Germinal center (tissue), 1 donor: ENCODE measurements around the gene NFKB2.

Experiments used
- DNase-seq: peaks from one replicate; pipeline ENCODE4 v3.0.0; 2012; ENCODE audit warnings: mixed read lengths, low spot score

The NFKB2 gene

GRCh38 chr10:102394801-102395399, 605 bp upstream of the NFKB2 start:
- DNase-seq = peak; percentile 56

GRCh38 chr10:102396317-102396650, 779 bp downstream of the NFKB2 start:
- DNase-seq = no peak

- no peak for DNase-seq
Observed at GRCh38 chr10:102396730-102397151, 1.2 kb downstream of the NFKB2 start.

DNA sequence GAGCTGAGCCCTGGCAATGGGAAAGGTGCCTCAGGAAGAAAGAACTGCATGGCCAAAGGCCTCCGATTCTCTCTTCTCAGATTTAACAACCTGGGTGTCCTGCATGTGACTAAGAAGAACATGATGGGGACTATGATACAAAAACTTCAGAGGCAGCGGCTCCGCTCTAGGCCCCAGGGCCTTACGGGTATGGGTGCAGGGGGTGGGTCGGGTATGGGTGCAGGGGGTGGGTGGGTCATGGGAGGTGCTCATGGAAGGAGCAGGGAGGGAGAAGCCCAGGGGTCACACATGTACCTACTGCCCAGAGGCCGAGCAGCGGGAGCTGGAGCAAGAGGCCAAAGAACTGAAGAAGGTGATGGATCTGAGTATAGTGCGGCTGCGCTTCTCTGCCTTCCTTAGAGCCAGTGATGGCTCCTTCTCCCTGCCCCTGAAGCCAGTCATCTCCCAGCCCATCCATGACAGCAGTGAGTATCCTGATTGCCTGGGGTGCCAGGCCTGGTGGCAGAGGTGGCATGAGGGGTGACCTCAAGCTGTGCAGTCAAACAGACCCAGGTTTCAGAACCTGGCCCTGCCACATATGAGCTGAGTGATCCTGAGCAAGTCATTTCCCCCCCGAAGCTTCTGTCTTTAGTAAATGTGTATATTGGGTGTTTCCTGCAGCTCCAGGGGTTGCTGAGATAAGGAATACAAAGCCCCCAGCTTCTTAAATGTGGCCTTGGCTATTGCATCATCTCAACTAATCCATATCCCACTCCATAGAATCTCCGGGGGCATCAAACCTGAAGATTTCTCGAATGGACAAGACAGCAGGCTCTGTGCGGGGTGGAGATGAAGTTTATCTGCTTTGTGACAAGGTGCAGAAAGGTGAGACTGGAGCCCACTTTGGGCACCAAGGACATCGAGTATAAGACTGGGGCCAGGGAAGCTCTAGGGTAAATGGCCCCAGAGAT, 2.0 kb downstream of the NFKB2 start:
- no peak for DNase-seq

DNA sequence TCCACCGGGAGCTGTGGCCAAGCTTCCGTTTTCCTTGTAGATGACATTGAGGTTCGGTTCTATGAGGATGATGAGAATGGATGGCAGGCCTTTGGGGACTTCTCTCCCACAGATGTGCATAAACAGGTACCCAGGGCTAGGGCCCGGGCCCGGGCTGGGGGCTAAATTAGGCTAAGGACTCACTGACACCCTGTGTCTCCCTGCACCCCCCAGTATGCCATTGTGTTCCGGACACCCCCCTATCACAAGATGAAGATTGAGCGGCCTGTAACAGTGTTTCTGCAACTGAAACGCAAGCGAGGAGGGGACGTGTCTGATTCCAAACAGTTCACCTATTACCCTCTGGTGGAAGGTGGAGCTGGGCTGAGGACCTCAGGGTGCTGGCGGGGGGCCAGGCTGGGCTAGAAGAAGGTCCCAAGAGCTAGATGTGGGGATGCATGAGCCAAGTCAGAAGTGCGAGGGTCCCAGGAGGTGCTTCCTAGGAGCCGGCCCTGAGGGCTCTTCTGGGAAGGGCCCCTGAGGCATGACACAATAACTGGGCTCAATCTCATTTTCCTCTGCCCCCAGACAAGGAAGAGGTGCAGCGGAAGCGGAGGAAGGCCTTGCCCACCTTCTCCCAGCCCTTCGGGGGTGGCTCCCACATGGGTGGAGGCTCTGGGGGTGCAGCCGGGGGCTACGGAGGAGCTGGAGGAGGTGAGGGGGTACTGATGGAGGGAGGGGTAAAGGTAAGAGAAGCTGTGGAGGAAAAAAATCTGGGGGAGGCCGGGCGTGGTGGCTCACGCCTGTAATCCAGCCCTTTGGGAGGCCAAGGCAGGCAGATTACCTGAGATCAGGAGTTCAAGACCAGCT, 2.9 kb downstream of the NFKB2 start:
- no peak for DNase-seq

GRCh38 chr10:102399217-102400021, 3.9 kb downstream of the NFKB2 start:
- peak; percentile 87 for DNase-seq

DNA sequence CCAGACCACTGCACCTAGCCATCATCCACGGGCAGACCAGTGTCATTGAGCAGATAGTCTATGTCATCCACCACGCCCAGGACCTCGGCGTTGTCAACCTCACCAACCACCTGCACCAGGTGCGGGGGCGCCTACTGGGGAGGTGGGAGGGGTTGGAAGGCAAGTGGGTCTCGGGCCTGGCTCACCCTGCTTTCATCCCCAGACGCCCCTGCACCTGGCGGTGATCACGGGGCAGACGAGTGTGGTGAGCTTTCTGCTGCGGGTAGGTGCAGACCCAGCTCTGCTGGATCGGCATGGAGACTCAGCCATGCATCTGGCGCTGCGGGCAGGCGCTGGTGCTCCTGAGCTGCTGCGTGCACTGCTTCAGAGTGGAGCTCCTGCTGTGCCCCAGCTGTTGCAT, 4.6 kb downstream of the NFKB2 start:
- DNase-seq = no peak

- DNase-seq = no peak
Observed at GRCh38 chr10:102400598-102401341, 5.3 kb downstream of the NFKB2 start.

GRCh38 chr10:102401342-102401654, 5.8 kb downstream of the NFKB2 start:
- no peak for DNase-seq

GRCh38 chr10:102401735-102402511, 6.4 kb downstream of the NFKB2 start:
- DNase-seq = no peak

GRCh38 chr10:102402512-102402896, 7.0 kb downstream of the NFKB2 start:
- DNase-seq = no peak

GRCh38 chr10:102403115-102403514, 7.6 kb downstream of the NFKB2 start:
- no peak for DNase-seq

DNA sequence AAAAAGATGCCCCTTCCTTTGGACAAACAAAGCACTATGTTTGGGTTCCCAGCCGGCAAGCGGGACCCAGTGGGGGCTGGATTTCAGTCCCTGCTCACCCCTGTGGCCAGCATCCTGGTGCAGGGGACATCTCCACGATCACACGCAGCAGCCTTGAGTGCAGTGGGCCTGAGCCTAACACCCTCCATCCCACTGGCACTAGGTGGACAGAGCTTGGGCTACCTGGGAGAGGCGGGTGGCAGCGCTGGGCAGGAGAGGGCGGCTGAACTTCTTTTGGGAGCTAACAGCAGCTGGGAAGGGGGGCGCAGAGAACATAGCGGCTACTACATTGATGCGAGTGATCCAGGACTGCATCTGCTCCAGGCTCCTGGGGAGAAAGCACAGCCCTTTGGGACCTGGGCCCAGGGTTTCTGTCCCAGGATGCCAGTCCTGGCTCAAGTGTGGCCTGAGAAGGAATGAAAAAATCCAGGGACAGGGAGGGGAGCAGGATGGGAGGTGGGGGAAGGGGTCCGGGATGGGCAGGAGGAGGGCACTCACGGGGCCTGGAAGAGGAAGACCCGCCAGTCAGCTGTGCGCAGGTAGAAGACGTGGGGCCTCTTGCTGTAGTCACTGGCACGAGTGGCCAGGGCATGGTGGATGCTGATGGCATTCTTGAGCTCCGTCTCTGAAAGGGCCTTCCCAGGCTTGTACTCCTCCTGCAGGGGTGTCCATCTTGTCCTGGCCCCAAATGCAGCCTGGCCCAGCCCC, 9.0 kb downstream of the NFKB2 start:
- DNase-seq = no peak

DNA sequence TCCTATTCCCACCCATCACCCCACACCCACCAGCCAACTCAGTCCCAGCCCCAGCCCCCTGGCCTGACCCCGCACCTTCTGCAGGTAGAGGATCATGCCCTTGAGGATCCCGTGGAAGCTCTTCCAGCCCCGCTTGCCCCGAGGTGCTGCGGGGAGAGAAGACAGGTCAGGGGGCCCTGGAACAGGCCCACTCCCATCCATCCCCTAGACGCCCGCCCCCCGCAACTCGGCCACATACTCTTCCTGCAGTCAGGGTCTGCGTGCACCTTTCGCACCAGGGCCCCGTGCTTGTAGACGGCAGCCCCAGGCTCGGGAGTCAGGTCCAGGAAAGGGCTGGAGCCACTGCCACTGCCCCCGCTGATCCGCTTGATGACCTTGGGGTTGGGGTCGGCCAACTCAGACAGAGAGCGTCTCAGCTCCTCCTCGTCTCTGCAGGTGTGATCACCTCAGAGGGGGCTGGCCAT, 9.6 kb downstream of the NFKB2 start:
- DNase-seq = no peak

DNA sequence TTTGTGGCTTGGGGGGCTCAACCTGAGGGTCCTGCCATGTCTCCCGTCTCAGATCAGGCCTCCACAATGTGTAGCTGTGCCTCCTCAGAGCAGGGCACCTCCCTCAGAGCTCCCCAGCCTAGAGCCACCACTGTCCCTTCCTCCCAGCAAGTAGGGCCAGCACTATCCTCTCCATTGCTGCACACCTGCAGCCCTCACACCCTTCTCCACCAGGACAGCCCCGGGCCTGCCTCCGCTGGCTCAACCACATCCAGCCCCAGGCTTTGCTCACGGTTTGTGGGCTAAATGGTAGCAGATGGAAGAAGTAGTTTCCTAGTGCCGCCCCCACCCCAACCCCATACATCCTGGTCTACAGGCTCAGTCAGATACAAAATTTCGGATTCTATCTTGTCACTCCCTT, 10.1 kb downstream of the NFKB2 start:
- no peak for DNase-seq

DNA sequence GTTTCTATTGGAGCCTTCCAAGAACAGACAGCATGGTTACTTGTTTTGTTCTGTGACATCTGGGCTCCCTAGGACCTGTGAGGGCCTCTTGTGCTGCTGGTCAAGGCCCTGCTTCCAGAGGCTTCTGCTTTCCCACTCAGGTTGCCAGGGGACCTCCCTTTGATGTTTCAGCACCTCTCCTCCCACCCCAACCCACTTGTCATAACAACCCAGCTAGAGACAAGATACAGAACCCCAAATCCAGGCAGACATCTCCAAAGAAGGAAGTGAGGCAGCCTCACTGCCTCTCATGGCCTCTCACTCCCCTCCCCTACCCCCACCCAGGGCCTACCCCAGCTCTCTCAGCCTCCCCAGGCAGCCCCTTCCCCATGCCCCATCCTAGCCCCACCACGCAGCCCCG, 11.3 kb downstream of the NFKB2 start:
- DNase-seq = no peak

- DNase-seq = no peak
Observed at GRCh38 chr10:102407425-102408130, 12.1 kb downstream of the NFKB2 start.

DNA sequence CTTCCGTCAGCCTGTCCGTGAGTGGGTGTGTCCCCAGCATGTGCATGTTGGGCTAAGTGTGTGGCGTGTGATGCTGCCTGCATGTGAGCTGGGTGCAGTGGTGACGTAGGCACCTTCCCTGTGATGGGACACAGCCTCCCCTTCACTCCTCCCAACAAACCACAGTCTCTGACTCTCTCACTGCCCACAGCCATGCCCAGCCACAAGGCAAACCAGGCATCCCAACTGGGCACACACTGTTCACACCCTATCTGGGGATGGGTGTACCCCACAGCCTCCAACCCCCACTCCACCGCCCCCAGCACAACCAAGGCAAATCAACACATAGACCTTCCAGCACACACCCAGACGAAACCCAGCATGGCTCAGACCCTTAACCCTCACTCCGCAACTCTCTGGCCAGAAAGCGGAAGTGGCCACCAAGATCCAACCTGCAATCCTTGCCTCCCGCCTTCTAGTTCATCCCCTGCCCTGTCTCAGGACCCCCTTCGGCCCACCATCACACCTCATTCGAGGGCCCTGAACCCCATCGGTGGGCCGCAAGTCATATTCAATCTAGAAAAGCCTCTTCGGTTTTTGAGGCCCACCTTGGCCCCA, 12.7 kb downstream of the NFKB2 start:
- no peak for DNase-seq
